C4-2B (cell line): ENCODE results near the gene UFSP2.

Experiments used
- H3K27ac ChIP-seq: fragments of 450-650 bp; 2 replicates; pipeline ENCODE4 v1.5.1; 2017
- ZFX ChIP-seq: fragments of 450-650 bp; IDR thresholded peaks from 2 replicates; pipeline ENCODE4 v1.6.1; 2017
- TF ChIP-seq, protein P1 (sequence below): fragments of 450-650 bp; conservative IDR thresholded peaks from 2 replicates; pipeline ENCODE4 v1.5.1; 2017; ENCODE audit warnings: mild to moderate bottlenecking

Gene UFSP2

DNA sequence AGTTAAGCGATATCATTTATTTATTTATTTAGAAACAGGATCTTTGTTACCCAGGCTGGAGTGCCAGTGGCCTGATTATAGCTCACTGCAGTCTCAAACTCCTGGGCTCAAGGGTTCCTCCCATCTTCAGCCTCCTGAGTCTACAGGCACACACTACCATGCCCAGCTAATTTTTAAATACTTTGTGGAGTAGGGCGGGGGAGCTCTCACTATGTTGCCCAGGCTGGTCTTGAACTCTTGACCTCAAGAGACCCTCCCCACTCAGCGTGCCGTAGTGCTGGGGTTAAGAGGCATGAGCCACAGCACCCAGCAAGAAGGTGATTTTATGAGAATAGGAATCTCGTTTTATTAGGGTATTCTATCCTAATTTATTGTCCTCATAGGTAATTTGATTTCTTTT is 3.9 kb upstream of the UFSP2 start:
- no peak for TF ChIP-seq ZFX
- TF ChIP-seq, protein P1, sequence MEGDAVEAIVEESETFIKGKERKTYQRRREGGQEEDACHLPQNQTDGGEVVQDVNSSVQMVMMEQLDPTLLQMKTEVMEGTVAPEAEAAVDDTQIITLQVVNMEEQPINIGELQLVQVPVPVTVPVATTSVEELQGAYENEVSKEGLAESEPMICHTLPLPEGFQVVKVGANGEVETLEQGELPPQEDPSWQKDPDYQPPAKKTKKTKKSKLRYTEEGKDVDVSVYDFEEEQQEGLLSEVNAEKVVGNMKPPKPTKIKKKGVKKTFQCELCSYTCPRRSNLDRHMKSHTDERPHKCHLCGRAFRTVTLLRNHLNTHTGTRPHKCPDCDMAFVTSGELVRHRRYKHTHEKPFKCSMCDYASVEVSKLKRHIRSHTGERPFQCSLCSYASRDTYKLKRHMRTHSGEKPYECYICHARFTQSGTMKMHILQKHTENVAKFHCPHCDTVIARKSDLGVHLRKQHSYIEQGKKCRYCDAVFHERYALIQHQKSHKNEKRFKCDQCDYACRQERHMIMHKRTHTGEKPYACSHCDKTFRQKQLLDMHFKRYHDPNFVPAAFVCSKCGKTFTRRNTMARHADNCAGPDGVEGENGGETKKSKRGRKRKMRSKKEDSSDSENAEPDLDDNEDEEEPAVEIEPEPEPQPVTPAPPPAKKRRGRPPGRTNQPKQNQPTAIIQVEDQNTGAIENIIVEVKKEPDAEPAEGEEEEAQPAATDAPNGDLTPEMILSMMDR, result no peak

GRCh38 chr4:185426960-185427688 is 1.4 kb upstream of the UFSP2 start:
- no peak overlapping the region for H3K27ac ChIP-seq

More for the DNA sequence above, 3.9 kb upstream of the UFSP2 start:
- no peak overlapping the region for H3K27ac ChIP-seq

DNA sequence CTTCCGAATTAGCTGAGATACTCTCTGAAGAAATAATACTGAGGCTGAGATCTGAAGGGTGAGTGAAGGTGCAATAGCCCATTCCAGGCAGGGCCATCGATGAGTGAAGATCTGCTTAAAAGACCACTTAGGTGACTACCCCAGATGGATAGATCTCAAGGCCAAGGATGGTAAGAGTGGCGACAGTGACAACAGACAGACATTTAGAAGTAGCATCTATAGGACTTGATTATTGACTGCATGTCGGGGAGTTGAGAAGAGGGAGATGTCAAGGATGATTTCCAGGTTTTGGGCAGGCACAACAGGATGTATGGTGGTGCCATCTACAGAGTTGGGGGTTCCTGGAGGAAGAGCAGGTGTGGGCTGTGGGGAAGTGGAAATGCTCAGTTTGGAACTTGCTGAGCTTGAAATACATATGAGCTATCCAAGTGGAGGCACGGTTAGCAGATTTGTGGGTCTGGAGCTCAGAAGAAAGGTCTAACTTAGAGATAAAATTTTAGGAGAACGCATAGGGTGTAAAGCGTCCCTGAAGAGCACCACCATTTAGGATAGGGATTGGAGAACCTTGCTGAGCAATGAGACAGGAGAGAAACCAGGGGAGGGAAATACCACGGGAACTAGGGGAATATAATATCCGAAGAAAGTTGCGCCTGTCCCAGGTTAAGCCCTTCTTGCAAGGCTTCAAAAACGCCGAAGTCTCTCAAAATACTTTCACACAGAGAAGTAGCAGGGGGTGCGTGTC is 688 bp downstream of the UFSP2 start:
- peak overlapping the region; percentile 92 for H3K27ac ChIP-seq
- no peak for TF ChIP-seq ZFX
- TF ChIP-seq, protein P1, result no peak

More at GRCh38 chr4:185426960-185427688, 1.4 kb upstream of the UFSP2 start:
- TF ChIP-seq, protein P1, result no peak

DNA sequence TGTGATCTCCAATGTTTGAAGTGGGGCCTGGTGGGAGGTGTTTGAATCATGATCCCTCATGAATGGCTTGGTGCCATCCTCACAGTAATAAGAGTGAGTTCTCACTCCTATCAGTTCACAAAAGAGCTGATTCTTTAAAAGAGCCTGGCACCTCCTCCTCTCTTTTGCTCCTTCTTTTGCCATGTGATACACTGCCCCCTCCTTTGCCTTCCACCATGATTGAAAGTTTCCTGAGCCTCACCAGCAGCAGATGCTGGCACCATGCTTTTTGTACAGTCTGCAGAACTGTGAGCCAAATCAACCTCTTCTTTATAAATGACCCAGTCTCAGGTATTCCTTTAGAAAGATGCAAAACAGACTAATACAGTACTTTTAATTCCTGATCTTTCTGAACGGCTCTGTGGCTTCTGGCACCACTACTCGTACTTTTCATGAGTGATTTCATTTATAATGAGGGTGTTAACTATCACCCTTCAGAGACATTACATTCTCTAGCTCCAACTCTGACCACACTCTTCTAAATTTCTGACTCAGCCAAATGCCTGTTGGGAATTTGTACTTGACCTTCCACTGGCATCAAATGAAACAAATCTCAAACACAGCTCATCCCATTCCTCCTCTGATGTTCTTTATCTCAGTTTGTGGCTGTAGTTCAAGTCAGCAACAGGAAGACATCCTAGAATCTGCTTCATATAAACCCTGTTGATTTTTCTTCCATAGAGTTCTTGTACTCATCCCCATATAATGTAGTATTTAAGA is 4.2 kb downstream of the UFSP2 start:
- no peak overlapping the region for H3K27ac ChIP-seq
- no peak for TF ChIP-seq ZFX
- TF ChIP-seq, protein P1, result no peak

DNA sequence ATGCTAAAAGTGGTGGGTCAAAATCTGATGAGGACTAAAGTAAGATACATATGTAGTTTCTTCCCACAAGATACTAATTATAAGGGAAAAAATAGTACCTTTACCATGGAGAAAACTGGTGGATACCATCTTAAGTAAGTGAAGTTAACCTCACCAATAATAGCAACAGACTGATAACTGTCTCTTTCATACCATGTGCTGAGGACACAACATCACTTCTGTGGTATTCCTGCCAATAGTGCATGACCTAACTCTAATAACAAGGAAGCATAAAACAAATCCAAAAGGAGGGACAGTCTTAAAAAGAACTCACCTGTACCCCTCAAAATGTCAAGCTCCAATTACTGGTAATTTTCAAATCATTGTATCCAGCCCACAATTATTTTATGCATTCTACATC is 8.8 kb downstream of the UFSP2 start:
- TF ChIP-seq ZFX, result no peak
- TF ChIP-seq, protein P1, result no peak
- H3K27ac ChIP-seq, result no peak overlapping the region

DNA sequence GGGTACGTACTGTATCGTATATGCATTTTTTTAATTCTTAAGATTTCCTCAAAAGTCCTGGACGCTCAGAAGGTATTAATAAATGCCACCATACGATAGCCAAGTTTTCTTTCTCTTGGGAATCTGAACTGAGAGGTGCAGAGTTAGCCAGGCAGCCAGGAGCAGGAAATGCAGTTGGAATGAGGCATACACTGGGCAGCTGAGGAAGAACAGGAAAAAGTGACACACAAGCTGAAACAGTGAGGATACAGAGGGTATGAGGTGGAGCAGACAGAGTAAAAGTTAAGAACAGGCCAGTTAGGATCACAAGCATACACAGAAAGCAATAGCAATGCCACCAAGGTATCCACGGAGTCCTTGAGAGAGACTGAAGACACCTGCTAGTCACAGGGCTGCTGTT is 13.4 kb downstream of the UFSP2 start:
- no peak overlapping the region for H3K27ac ChIP-seq
- TF ChIP-seq ZFX, result no peak
- TF ChIP-seq, protein P1, result no peak

GRCh38 chr4:185411849-185412248 is 13.9 kb downstream of the UFSP2 start:
- no peak overlapping the region for H3K27ac ChIP-seq
- TF ChIP-seq, protein P1, result no peak
- TF ChIP-seq ZFX, result no peak
